H9 (cell line): ENCODE results near the gene PDZD4. TPM values are rescaled to one million over a fixed set of nuclear protein-coding genes. Genes with fewer than 3 reads are reported as not detected.

ENCODE experiments used
- DNase-seq: peaks from one replicate; pipeline ENCODE4 v3.0.0-alpha.2; 2017
- H2AFZ ChIP-seq: one replicate; pipeline ENCODE4 v1.6.1; 2013; ENCODE audit warnings: mild to moderate bottlenecking, low read length, control low read depth, moderate library complexity
- H2AK5ac ChIP-seq: 2 replicates; pipeline ENCODE4 v1.6.1; 2013; ENCODE audit warnings: low read length, control low read depth, mixed read lengths; ENCODE audit not compliant: insufficient read length
- H2BK120ac ChIP-seq: one replicate; pipeline ENCODE4 v1.6.1; 2013; ENCODE audit warnings: low read depth, mild to moderate bottlenecking, low read length, control low read depth, inconsistent platforms; ENCODE audit not compliant: poor library complexity, severe bottlenecking
- H2BK12ac ChIP-seq: 2 replicates; pipeline ENCODE4 v1.6.1; 2013; ENCODE audit warnings: low read length, control low read depth, mixed read lengths, low read depth; ENCODE audit not compliant: insufficient read length
- H2BK15ac ChIP-seq: 2 replicates; pipeline ENCODE4 v1.6.1; 2013; ENCODE audit warnings: low read depth, low read length, control low read depth
- H2BK20ac ChIP-seq: one replicate; pipeline ENCODE4 v1.6.1; 2013; ENCODE audit warnings: low read depth, mild to moderate bottlenecking, low read length, control low read depth, inconsistent platforms; ENCODE audit not compliant: poor library complexity, severe bottlenecking
- H2BK5ac ChIP-seq: 2 replicates; pipeline ENCODE4 v1.6.1; 2013; ENCODE audit warnings: low read length, control low read depth, mixed read lengths; ENCODE audit not compliant: insufficient read length
- H3K14ac ChIP-seq: 2 replicates; pipeline ENCODE4 v1.6.1; 2013; ENCODE audit warnings: low read length, control low read depth; ENCODE audit not compliant: insufficient read depth
- H3K18ac ChIP-seq: 2 replicates; pipeline ENCODE4 v1.6.1; 2013; ENCODE audit warnings: low read depth, mild to moderate bottlenecking, mixed read lengths, low read length, control low read depth; ENCODE audit not compliant: insufficient read length
- H3K23ac ChIP-seq: 2 replicates; pipeline ENCODE4 v1.6.1; 2013; ENCODE audit warnings: low read length, control low read depth, mixed read lengths, low read depth; ENCODE audit not compliant: insufficient read length
- H3K23me2 ChIP-seq: 2 replicates; pipeline ENCODE4 v1.6.1; 2013; ENCODE audit warnings: low read depth, mild to moderate bottlenecking, mixed read lengths, low read length, control low read depth; ENCODE audit not compliant: insufficient read length, poor library complexity, severe bottlenecking
- H3K27ac ChIP-seq: 2 replicates; pipeline ENCODE4 v1.5.1; 2013; ENCODE audit warnings: low read length, control low read depth, mixed read lengths, low read depth; ENCODE audit not compliant: insufficient read length
- H3K27me3 ChIP-seq: 2 replicates; pipeline ENCODE4 v1.6.1; 2013; ENCODE audit warnings: low read length, control low read depth, inconsistent platforms; ENCODE audit not compliant: insufficient read depth
- H3K4ac ChIP-seq: 2 replicates; pipeline ENCODE4 v1.6.1; 2013; ENCODE audit warnings: low read depth, mild to moderate bottlenecking, control low read depth, inconsistent platforms, low read length, moderate library complexity
- H3K4me1 ChIP-seq: 2 replicates; pipeline ENCODE4 v1.6.1; 2013; ENCODE audit warnings: low read length, control low read depth, inconsistent platforms; ENCODE audit not compliant: insufficient read depth
- H3K4me2 ChIP-seq: 2 replicates; pipeline ENCODE4 v1.6.1; 2013; ENCODE audit warnings: low read length, control low read depth, mixed read lengths; ENCODE audit not compliant: insufficient read length, insufficient read depth
- H3K56ac ChIP-seq: 2 replicates; pipeline ENCODE4 v1.6.1; 2013; ENCODE audit warnings: low read depth, mild to moderate bottlenecking, mixed read lengths, low read length, control low read depth; ENCODE audit not compliant: insufficient read length
- H3K79me1 ChIP-seq: 2 replicates; pipeline ENCODE4 v1.6.1; 2013; ENCODE audit warnings: low read depth, mild to moderate bottlenecking, moderate library complexity, low read length, control low read depth, inconsistent platforms; ENCODE audit not compliant: insufficient read depth, poor library complexity, severe bottlenecking
- H3K79me2 ChIP-seq: 2 replicates; pipeline ENCODE4 v1.6.1; 2013; ENCODE audit warnings: low read length, control low read depth, inconsistent platforms; ENCODE audit not compliant: insufficient read depth
- H3K9ac ChIP-seq: 2 replicates; pipeline ENCODE4 v1.6.1; 2013; ENCODE audit warnings: low read length, control low read depth, mixed read lengths; ENCODE audit not compliant: insufficient read length; ENCODE audit errors: extremely low read depth
- H3K9me3 ChIP-seq: one replicate; pipeline ENCODE4 v1.6.1; 2013; ENCODE audit warnings: low read depth, low read length, inconsistent platforms; ENCODE audit not compliant: control insufficient read depth
- H3T11ph ChIP-seq: one replicate; pipeline ENCODE4 v1.6.1; 2013; ENCODE audit warnings: mild to moderate bottlenecking, low read length, control low read depth, inconsistent platforms
- H4K20me1 ChIP-seq: one replicate; pipeline ENCODE4 v1.6.1; 2013; ENCODE audit not compliant: control insufficient read depth, insufficient read length, insufficient read depth
- H4K5ac ChIP-seq: 2 replicates; pipeline ENCODE4 v1.6.1; 2013; ENCODE audit warnings: low read depth, mild to moderate bottlenecking, mixed read lengths, low read length, control low read depth; ENCODE audit not compliant: insufficient read length
- H4K8ac ChIP-seq: replicated peaks from 2 replicates; pipeline ENCODE4 v1.6.1; 2013; ENCODE audit warnings: low read length, control low read depth, mixed read lengths, low read depth; ENCODE audit not compliant: insufficient read length
- H4K91ac ChIP-seq: 2 replicates; pipeline ENCODE4 v1.6.1; 2013; ENCODE audit warnings: low read depth, mild to moderate bottlenecking, moderate library complexity, mixed read lengths, low read length, control low read depth; ENCODE audit not compliant: insufficient read length
- H3K27ac Mint-ChIP-seq, 3 experiments: 2 replicates in 2 of 3; 3 replicates in 1 of 3; pipeline ENCODE4 v1.8.0; 2020 to 2021; ENCODE audit warnings: mixed read lengths in 3 of 3, mild to moderate bottlenecking in 1 of 3, moderate library complexity in 1 of 3
- H3K27me3 Mint-ChIP-seq: 2 replicates; pipeline ENCODE4 v1.8.0; 2021; ENCODE audit warnings: low read depth, mild to moderate bottlenecking, moderate library complexity, mixed read lengths
- H3K36me3 Mint-ChIP-seq, 3 experiments: 2 replicates in 2 of 3; 3 replicates in 1 of 3; pipeline ENCODE4 v1.8.0; 2020 to 2021; ENCODE audit warnings: low read depth in 3 of 3, mixed read lengths in 3 of 3; ENCODE audit not compliant: insufficient read depth in 1 of 3
- H3K4me1 Mint-ChIP-seq, 2 experiments: 2 replicates each; pipeline ENCODE4 v1.8.0; 2020; ENCODE audit warnings: mixed read lengths in 2 of 2
- H3K4me3 Mint-ChIP-seq, 2 experiments: 2 replicates in 1 of 2; 3 replicates in 1 of 2; pipeline ENCODE4 v1.8.0; 2020 to 2021; ENCODE audit warnings: mild to moderate bottlenecking in 2 of 2, mixed read lengths in 2 of 2, moderate library complexity in 1 of 2
- H3K9me3 Mint-ChIP-seq, 2 experiments: 2 replicates in 1 of 2; 3 replicates in 1 of 2; pipeline ENCODE4 v1.8.0; 2020; ENCODE audit warnings: mild to moderate bottlenecking in 2 of 2, mixed read lengths in 2 of 2, moderate library complexity in 1 of 2
- WGBS: extraction: QIAGEN DNeasy Blood & Tissue Kit; methylation state at CpG from one replicate; pipeline ENCODE4 v1.1.7; 2013; ENCODE audit warnings: missing lambda C conversion rate, low lambda C conversion rate, mixed read lengths; ENCODE audit not compliant: insufficient read length; ENCODE audit errors: extremely low coverage; 5-methylcytosine and 5-hydroxymethylcytosine counted together
- total RNA-seq: library from RNA; stranded (reverse); gene quantifications from 2 replicates; pipeline ENCODE4 v1.2.1, GENCODE V29; 2021
- TF ChIP-seq, protein P1 (sequence below): fragments of 200-600 bp; sonication (generic); conservative IDR thresholded peaks from 3 replicates; pipeline ENCODE4 v1.8.0; 2021; ENCODE audit warnings: antibody characterized with exemption, mild to moderate bottlenecking

Gene PDZD4
- total RNA-seq, 1 experiment from 2014 or later = 110 TPM

DNA sequence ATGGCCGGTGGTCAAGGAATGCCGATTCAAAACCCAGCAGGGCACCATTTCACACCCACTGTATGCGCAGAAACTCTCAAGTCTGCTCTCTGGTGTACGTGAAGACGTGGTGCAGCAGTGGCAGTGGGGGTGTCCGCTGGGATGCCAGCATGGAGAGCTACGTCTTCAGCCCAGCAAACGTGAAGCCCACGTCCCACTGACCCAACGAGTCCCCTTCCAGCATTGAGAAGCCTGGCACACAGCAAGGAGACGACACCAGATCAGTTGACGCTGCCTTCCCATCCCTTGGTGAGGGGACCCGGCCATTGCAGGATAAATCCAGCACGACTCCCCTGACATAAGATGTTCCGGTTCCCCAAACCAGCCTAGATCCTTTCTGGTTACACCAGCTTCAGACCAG, 68.5 kb downstream of the PDZD4 start:
- Histone ChIP-seq H3K18ac (no peak overlapping the region), H4K8ac (no peak overlapping the region), H4K91ac (no peak overlapping the region), H4K20me1 (no peaks in the 10 kb centered on the region), H2AFZ (no peak overlapping the region), H3K23ac (no peak overlapping the region), H2BK15ac (no peak overlapping the region), H2BK20ac (no peak overlapping the region), H2BK120ac (no peak overlapping the region), H3K4me2 (no peak overlapping the region), H3K4me1 (no peaks in the 10 kb centered on the region), H3K4ac (no peak overlapping the region), H2BK5ac (no peak overlapping the region), H3K23me2 (no peaks in the 10 kb centered on the region), H4K5ac (no peak overlapping the region), H3K56ac (no peak overlapping the region), H3K79me1 (no peaks in the 10 kb centered on the region), H3K14ac (no peak overlapping the region), H3K79me2 (no peaks in the 10 kb centered on the region), H3K27ac (no peak overlapping the region), H2AK5ac (no peak overlapping the region), H2BK12ac (no peak overlapping the region), H3K9me3 (peaks cover 18% of the 10 kb centered on the region), H3K27me3 (no peaks in the 10 kb centered on the region), H3K9ac (no peak overlapping the region), H3T11ph (no peak overlapping the region)
- no peak for DNase-seq
- H3K36me3 Mint-ChIP-seq = peaks cover 0 to 3% (median 2%) of the 10 kb centered on the region in 3 experiments; a peak in 5 of 7 replicates
- H3K9me3 Mint-ChIP-seq = peaks cover 62 to 69% of the 10 kb centered on the region in 2 experiments
- no peak overlapping the region for H3K4me3 Mint-ChIP-seq
- TF ChIP-seq, protein P1, sequence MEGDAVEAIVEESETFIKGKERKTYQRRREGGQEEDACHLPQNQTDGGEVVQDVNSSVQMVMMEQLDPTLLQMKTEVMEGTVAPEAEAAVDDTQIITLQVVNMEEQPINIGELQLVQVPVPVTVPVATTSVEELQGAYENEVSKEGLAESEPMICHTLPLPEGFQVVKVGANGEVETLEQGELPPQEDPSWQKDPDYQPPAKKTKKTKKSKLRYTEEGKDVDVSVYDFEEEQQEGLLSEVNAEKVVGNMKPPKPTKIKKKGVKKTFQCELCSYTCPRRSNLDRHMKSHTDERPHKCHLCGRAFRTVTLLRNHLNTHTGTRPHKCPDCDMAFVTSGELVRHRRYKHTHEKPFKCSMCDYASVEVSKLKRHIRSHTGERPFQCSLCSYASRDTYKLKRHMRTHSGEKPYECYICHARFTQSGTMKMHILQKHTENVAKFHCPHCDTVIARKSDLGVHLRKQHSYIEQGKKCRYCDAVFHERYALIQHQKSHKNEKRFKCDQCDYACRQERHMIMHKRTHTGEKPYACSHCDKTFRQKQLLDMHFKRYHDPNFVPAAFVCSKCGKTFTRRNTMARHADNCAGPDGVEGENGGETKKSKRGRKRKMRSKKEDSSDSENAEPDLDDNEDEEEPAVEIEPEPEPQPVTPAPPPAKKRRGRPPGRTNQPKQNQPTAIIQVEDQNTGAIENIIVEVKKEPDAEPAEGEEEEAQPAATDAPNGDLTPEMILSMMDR = no peak
- H3K27me3 Mint-ChIP-seq = peaks cover 13% of the 10 kb centered on the region
- peaks cover 4 to 6% of the 10 kb centered on the region in 2 experiments; a peak in 3 of 4 replicates for H3K4me1 Mint-ChIP-seq
- H3K27ac Mint-ChIP-seq = no peak overlapping the region
- no CpG with 5 or more reads among the region's 15 CpGs for WGBS
